ENCODE results near the gene PGA3.
"Not testable (repeated sequence)": the region's sequence is repeated elsewhere in the genome, so short reads cannot be mapped to it uniquely, and the experiment has no call there.

The PGA3 gene

DNA sequence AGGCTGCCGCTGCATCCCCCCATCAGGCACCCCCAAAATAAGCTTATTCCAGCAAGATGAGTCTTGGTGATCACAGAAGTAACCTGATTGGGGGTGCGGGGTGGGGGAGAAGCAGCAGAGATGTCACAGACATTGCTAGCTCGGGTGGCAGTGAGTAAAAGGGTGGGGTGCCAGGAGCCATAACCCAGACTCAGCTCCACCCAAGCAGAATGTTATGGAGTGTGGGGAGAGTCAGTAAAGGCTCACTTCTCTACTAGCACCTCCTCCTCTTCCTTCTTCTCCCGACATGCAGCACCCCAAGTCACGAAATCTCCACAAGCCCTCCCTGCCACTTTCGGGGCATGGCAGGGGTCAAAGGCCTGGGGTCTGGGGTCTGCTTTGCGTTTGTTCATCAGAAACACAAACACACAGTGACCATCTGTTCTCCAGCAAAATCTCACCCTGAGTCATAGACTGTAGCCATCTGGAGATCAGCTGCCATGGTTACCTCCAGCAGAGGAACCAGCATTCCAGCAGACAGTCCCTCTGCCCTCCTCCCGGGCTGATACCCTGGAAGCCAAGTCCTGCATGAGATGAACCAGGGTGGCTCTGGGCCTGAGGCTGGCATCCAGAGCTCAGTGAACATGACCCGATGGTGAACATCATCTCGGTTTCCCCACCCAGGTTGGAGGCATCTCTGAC lies 23.3 kb downstream of the PGA3 start:
- not testable (repeated sequence) for H3K9ac ChIP-seq (ENCODE audit: low read length in 5 of 5); H3K9me3 ChIP-seq (ENCODE audit: control insufficient read depth in 5 of 5, low read length in 5 of 5); H3K4me1 ChIP-seq (ENCODE audit: control insufficient read depth in 5 of 5, insufficient read depth in 5 of 5, low read length in 5 of 5); H3K27ac ChIP-seq (ENCODE audit: low read depth, low read length); H3K36me3 ChIP-seq (ENCODE audit: control insufficient read depth in 5 of 5, insufficient read depth in 5 of 5, low read length in 5 of 5); H3K4me3 ChIP-seq (ENCODE audit: low read depth in 1 of 5, low read length in 5 of 5); H3K27me3 ChIP-seq (ENCODE audit: control insufficient read depth in 5 of 5, insufficient read depth in 4 of 5, low read length in 5 of 5)

DNA sequence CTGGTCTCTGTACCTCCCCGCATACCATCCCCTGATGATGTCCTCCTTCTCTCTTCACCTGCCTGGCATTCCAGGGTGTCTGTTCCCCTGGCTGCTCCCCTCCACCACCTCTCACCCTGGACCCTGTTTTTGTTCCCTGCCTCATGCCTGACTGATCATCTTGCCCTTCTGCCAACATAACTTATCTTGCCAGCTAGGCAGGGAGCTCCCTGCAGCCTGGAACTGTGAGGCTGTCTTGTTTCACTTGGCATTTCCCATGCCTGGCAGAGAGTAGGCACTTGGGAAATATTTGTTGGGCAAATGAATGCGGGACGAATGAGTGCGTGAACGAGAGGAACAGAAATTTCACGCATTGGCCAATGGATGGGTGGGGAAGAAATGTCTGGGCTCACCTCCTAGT lies 26.1 kb downstream of the PGA3 start:
- not testable (repeated sequence) for H3K36me3 ChIP-seq (ENCODE audit: control insufficient read depth in 5 of 5, insufficient read depth in 5 of 5, low read length in 5 of 5); H3K9ac ChIP-seq (ENCODE audit: low read length in 5 of 5); H3K27ac ChIP-seq (ENCODE audit: low read depth, low read length); H3K27me3 ChIP-seq (ENCODE audit: control insufficient read depth in 5 of 5, insufficient read depth in 4 of 5, low read length in 5 of 5); H3K4me3 ChIP-seq (ENCODE audit: low read depth in 1 of 5, low read length in 5 of 5); H3K4me1 ChIP-seq (ENCODE audit: control insufficient read depth in 5 of 5, insufficient read depth in 5 of 5, low read length in 5 of 5); H3K9me3 ChIP-seq (ENCODE audit: control insufficient read depth in 5 of 5, low read length in 5 of 5)

DNA sequence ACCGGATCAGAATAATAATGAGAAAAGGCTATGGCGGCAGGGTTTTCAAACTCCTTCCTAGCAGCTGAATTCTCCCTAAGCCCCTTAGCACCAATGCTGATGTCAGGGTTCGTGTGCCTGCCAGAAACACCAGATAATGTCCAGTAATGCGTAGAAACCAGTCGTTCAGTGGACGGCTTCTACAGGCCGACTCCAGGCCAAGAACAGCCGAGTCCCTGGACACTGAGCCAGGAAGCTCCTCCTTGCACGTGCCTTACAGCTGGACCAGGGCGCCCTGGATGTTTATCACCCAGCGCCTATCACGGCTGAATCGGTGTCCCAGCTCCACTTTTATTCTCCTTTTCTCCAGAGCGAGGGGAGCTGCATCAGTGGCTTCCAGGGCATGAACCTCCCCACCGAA lies 27.7 kb downstream of the PGA3 start:
- H3K9me3 ChIP-seq (ENCODE audit: control insufficient read depth in 5 of 5, low read length in 5 of 5); H3K36me3 ChIP-seq (ENCODE audit: control insufficient read depth in 5 of 5, insufficient read depth in 5 of 5, low read length in 5 of 5); H3K27ac ChIP-seq (ENCODE audit: low read depth, low read length); H3K27me3 ChIP-seq (ENCODE audit: control insufficient read depth in 5 of 5, insufficient read depth in 4 of 5, low read length in 5 of 5); H3K9ac ChIP-seq (ENCODE audit: low read length in 5 of 5); H3K4me1 ChIP-seq (ENCODE audit: control insufficient read depth in 5 of 5, insufficient read depth in 5 of 5, low read length in 5 of 5); H3K4me3 ChIP-seq (ENCODE audit: low read depth in 1 of 5, low read length in 5 of 5): not testable (repeated sequence)

- H3K9ac ChIP-seq (ENCODE audit: low read length in 5 of 5); H3K4me3 ChIP-seq (ENCODE audit: low read depth in 1 of 5, low read length in 5 of 5): not testable (repeated sequence)
These were observed 28.3 kb downstream of the PGA3 start for GRCh38 chr11:61231585-61231984.

DNA sequence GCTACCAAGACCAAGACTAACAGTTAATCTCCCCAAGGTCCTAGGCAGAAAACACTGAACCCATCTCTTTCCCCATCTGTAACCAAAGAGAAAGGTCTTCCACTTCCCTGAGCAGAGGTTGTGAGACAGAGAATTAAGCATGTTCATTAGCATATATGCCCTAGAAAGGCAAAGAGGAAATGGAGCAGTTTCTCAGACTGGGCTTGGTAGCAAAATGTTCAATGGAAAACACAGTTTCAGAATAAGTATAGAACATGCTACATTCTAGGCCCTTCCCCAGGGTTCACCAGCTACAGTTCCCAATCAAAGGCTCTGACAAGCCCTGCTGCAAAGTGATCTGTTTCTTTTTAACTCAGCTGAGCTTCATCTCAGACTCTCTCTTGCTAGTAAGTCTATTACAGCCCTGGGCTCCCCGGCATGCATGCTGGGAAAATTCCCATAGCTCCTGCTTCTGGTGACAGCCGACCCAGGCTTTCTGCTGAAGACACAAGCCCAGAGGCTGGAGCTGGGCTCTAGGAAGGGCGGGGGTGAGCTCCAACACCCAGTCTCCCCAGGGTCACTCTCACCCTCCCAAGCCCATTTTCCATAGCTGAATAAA lies 29.3 kb downstream of the PGA3 start:
- not testable (repeated sequence) for H3K9me3 ChIP-seq (ENCODE audit: control insufficient read depth in 5 of 5, low read length in 5 of 5); H3K27ac ChIP-seq (ENCODE audit: low read depth, low read length); H3K4me1 ChIP-seq (ENCODE audit: control insufficient read depth in 5 of 5, insufficient read depth in 5 of 5, low read length in 5 of 5); H3K27me3 ChIP-seq (ENCODE audit: control insufficient read depth in 5 of 5, insufficient read depth in 4 of 5, low read length in 5 of 5); H3K9ac ChIP-seq (ENCODE audit: low read length in 5 of 5); H3K4me3 ChIP-seq (ENCODE audit: low read depth in 1 of 5, low read length in 5 of 5); H3K36me3 ChIP-seq (ENCODE audit: control insufficient read depth in 5 of 5, insufficient read depth in 5 of 5, low read length in 5 of 5)

More at GRCh38 chr11:61231585-61231984, 28.3 kb downstream of the PGA3 start:
- not testable (repeated sequence) for H3K27me3 ChIP-seq (ENCODE audit: control insufficient read depth in 5 of 5, insufficient read depth in 4 of 5, low read length in 5 of 5); H3K4me1 ChIP-seq (ENCODE audit: control insufficient read depth in 5 of 5, insufficient read depth in 5 of 5, low read length in 5 of 5); H3K27ac ChIP-seq (ENCODE audit: low read depth, low read length); H3K9me3 ChIP-seq (ENCODE audit: control insufficient read depth in 5 of 5, low read length in 5 of 5); H3K36me3 ChIP-seq (ENCODE audit: control insufficient read depth in 5 of 5, insufficient read depth in 5 of 5, low read length in 5 of 5)

DNA sequence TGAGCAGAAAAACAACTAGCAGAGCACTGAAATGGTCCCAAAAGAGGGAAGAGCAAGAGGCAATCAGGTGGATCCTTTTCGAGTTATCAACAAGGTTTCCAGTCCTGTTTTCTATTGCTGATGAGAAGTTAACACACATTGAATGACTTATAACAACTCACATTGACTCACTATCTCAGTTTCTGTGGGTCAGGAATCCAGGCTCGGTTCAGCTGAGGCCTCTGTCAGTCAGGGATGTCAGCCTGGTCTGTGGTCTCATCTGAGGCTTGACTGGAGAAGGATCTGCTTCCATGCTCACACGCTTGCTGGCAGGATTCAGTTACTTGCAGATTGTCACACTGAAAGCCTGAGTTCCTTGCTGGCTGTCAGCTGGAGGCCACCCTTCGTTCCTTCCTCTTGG lies 33.8 kb downstream of the PGA3 start:
- H3K4me1 ChIP-seq (ENCODE audit: control insufficient read depth in 5 of 5, insufficient read depth in 5 of 5, low read length in 5 of 5); H3K9ac ChIP-seq (ENCODE audit: low read length in 5 of 5); H3K4me3 ChIP-seq (ENCODE audit: low read depth in 1 of 5, low read length in 5 of 5); H3K27ac ChIP-seq (ENCODE audit: low read depth, low read length); H3K36me3 ChIP-seq (ENCODE audit: control insufficient read depth in 5 of 5, insufficient read depth in 5 of 5, low read length in 5 of 5); H3K27me3 ChIP-seq (ENCODE audit: control insufficient read depth in 5 of 5, insufficient read depth in 4 of 5, low read length in 5 of 5); H3K9me3 ChIP-seq (ENCODE audit: control insufficient read depth in 5 of 5, low read length in 5 of 5): not testable (repeated sequence)

GRCh38 chr11:61240288-61240687 lies 37.0 kb downstream of the PGA3 start:
- H3K4me3 ChIP-seq (ENCODE audit: low read depth in 1 of 5, low read length in 5 of 5); H3K9ac ChIP-seq (ENCODE audit: low read length in 5 of 5); H3K27me3 ChIP-seq (ENCODE audit: control insufficient read depth in 5 of 5, insufficient read depth in 4 of 5, low read length in 5 of 5); H3K27ac ChIP-seq (ENCODE audit: low read depth, low read length); H3K9me3 ChIP-seq (ENCODE audit: control insufficient read depth in 5 of 5, low read length in 5 of 5); H3K36me3 ChIP-seq (ENCODE audit: control insufficient read depth in 5 of 5, insufficient read depth in 5 of 5, low read length in 5 of 5); H3K4me1 ChIP-seq (ENCODE audit: control insufficient read depth in 5 of 5, insufficient read depth in 5 of 5, low read length in 5 of 5): not testable (repeated sequence)

- H3K9me3 ChIP-seq (ENCODE audit: control insufficient read depth in 5 of 5, low read length in 5 of 5); H3K4me1 ChIP-seq (ENCODE audit: control insufficient read depth in 5 of 5, insufficient read depth in 5 of 5, low read length in 5 of 5); H3K27me3 ChIP-seq (ENCODE audit: control insufficient read depth in 5 of 5, insufficient read depth in 4 of 5, low read length in 5 of 5); H3K36me3 ChIP-seq (ENCODE audit: control insufficient read depth in 5 of 5, insufficient read depth in 5 of 5, low read length in 5 of 5); H3K4me3 ChIP-seq (ENCODE audit: low read depth in 1 of 5, low read length in 5 of 5); H3K9ac ChIP-seq (ENCODE audit: low read length in 5 of 5); H3K27ac ChIP-seq (ENCODE audit: low read depth, low read length): not testable (repeated sequence)
These were observed 37.6 kb downstream of the PGA3 start, which contains the start of gene PGA5 for GRCh38 chr11:61240875-61241274. TSS of gene PGA5 (plus strand) at chr11:61241175. CDS start at chr11:61241227, 52 bp downstream.

GRCh38 chr11:61241526-61241925 lies 38.2 kb downstream of the PGA3 start:
- H3K9ac ChIP-seq (ENCODE audit: low read length in 5 of 5); H3K36me3 ChIP-seq (ENCODE audit: control insufficient read depth in 5 of 5, insufficient read depth in 5 of 5, low read length in 5 of 5); H3K27ac ChIP-seq (ENCODE audit: low read depth, low read length); H3K4me1 ChIP-seq (ENCODE audit: control insufficient read depth in 5 of 5, insufficient read depth in 5 of 5, low read length in 5 of 5); H3K9me3 ChIP-seq (ENCODE audit: control insufficient read depth in 5 of 5, low read length in 5 of 5); H3K27me3 ChIP-seq (ENCODE audit: control insufficient read depth in 5 of 5, insufficient read depth in 4 of 5, low read length in 5 of 5); H3K4me3 ChIP-seq (ENCODE audit: low read depth in 1 of 5, low read length in 5 of 5): not testable (repeated sequence)

DNA sequence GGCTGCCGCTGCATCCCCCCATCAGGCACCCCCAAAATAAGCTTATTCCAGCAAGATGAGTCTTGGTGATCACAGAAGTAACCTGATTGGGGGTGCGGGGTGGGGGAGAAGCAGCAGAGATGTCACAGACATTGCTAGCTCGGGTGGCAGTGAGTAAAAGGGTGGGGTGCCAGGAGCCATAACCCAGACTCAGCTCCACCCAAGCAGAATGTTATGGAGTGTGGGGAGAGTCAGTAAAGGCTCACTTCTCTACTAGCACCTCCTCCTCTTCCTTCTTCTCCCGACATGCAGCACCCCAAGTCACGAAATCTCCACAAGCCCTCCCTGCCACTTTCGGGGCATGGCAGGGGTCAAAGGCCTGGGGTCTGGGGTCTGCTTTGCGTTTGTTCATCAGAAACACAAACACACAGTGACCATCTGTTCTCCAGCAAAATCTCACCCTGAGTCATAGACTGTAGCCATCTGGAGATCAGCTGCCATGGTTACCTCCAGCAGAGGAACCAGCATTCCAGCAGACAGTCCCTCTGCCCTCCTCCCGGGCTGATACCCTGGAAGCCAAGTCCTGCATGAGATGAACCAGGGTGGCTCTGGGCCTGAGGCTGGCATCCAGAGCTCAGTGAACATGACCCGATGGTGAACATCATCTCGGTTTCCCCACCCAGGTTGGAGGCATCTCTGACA lies 42.1 kb downstream of the PGA3 start:
- peaks cover 0 to 20% (median 13%) of the 10 kb centered on the region in 5 donors for H3K4me1 ChIP-seq (ENCODE audit: control insufficient read depth in 5 of 5, insufficient read depth in 5 of 5, low read length in 5 of 5)
- H3K27me3 ChIP-seq (ENCODE audit: control insufficient read depth in 5 of 5, insufficient read depth in 4 of 5, low read length in 5 of 5); H3K36me3 ChIP-seq (ENCODE audit: control insufficient read depth in 5 of 5, insufficient read depth in 5 of 5, low read length in 5 of 5); H3K27ac ChIP-seq (ENCODE audit: low read depth, low read length); H3K9me3 ChIP-seq (ENCODE audit: control insufficient read depth in 5 of 5, low read length in 5 of 5); H3K4me3 ChIP-seq (ENCODE audit: low read depth in 1 of 5, low read length in 5 of 5); H3K9ac ChIP-seq (ENCODE audit: low read length in 5 of 5): not testable (repeated sequence)
